Vagina (tissue), 2 donors: Measurements from ENCODE around the gene BTN2A1.
"Not testable (repeated sequence)": the region's sequence is repeated elsewhere in the genome, so short reads cannot be mapped to it uniquely, and the experiment has no call there.

Source experiments
- POLR2A ChIP-seq, 2 donors: fragments of 450-650 bp; IDR thresholded peaks; one replicate each; pipeline ENCODE4 v1.6.1; 2017; ENCODE audit warnings: antibody characterized with exemption in 2 of 2, mild to moderate bottlenecking in 2 of 2, moderate library complexity in 2 of 2
- TF ChIP-seq, protein P1 (sequence below), 3 experiments: fragments of 450-650 bp in 2 of 3; fragments of 200-600 bp in 1 of 3; sonication (generic) in 1 of 3; IDR thresholded peaks; one replicate each; pipeline ENCODE4 v1.5.1; 2017 to 2019; ENCODE audit warnings: antibody characterized with exemption in 3 of 3, mild to moderate bottlenecking in 2 of 3, moderate library complexity in 2 of 3

DNA sequence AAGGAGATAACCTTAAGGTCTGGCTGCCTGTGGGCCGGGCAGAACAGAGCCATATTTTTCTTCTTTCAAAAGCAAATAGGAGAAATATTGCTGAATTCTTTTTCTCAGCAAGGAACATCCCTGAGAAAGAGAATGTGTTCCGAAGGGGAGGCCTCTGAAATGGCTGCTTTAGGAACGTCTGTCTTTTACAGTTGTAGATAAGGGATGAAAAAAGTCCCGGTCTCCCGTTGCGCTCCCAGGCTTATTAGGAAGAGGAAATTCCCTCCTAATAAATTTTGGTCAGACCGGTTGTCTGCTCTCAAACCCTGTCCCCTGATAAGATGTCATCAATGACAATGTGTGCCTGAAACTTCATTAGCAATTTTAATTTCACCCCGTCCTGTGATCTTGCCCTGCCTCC, 24.1 kb upstream of the BTN2A1 start:
- TF ChIP-seq, protein P1, sequence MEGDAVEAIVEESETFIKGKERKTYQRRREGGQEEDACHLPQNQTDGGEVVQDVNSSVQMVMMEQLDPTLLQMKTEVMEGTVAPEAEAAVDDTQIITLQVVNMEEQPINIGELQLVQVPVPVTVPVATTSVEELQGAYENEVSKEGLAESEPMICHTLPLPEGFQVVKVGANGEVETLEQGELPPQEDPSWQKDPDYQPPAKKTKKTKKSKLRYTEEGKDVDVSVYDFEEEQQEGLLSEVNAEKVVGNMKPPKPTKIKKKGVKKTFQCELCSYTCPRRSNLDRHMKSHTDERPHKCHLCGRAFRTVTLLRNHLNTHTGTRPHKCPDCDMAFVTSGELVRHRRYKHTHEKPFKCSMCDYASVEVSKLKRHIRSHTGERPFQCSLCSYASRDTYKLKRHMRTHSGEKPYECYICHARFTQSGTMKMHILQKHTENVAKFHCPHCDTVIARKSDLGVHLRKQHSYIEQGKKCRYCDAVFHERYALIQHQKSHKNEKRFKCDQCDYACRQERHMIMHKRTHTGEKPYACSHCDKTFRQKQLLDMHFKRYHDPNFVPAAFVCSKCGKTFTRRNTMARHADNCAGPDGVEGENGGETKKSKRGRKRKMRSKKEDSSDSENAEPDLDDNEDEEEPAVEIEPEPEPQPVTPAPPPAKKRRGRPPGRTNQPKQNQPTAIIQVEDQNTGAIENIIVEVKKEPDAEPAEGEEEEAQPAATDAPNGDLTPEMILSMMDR (IDR thresholded peaks at IDR 0.05) = not testable (repeated sequence)
- not testable (repeated sequence) for TF ChIP-seq POLR2A (IDR thresholded peaks at IDR 0.05)
